HG03103 (cell line): ENCODE results near the gene GK.
"Not testable (repeated sequence)": the region's sequence is repeated elsewhere in the genome, so short reads cannot be mapped to it uniquely, and the experiment has no call there.

Experiments used
- ATAC-seq: cut with Tn5 transposase; IDR thresholded peaks from one replicate; pipeline ENCODE4 v1.9.1; 2021; ENCODE audit warnings: low read depth; ENCODE audit not compliant: unreplicated experiment

GK gene

DNA sequence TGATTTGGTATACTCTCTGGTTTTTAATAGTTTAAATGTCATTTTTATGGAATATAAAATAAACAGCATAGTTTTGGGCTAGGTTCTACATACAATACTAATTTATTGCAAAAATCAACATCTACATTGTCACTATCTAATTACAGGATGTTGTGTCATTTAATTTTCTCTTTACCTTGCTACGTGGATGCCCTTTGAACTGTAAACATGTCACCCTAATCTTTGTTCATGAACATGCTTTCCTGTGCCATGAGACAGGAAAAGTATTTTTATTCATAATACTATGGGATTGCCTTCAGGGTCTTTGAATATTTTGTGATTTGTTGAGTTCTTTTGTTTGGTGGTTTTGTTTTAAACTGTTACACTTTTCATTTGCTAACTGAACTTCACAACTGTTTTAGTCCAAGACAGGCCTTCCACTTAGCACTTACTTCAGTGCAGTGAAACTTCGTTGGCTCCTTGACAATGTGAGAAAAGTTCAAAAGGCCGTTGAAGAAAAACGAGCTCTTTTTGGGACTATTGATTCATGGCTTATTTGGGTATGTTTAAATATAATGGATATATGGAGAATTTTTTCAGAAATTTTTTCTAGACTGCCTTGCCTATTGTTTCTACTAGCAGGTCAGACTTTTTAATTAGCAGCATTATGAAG lies 40.9 kb downstream of the GK start:
- no peak for ATAC-seq

DNA sequence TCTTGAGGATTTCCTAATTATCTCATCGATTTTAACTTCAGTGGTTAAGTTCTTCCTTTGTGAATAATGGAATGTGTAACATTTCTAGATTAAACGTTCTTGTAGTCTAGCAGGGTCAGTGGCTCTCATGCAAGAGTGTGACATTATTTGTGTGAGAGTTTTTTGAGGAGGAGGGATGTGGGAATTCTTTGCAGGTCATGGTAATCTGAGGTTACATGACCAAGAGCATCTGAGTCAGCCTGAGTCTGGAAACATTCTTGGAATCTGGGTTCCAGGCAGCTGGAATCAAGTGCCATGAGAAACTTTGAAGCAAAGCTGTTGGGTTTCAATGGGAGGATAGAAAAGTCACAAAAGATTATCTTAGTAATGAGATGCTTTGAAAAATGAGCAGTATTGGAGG lies 49.5 kb downstream of the GK start:
- ATAC-seq = no peak

- no peak for ATAC-seq
These were observed 53.1 kb downstream of the GK start for GRCh38 chrX:30706216-30706775.

- no peak for ATAC-seq
These were observed 59.0 kb downstream of the GK start for GRCh38 chrX:30712214-30712613.

GRCh38 chrX:30713061-30713525 lies 59.9 kb downstream of the GK start:
- peak; percentile 97 for ATAC-seq

DNA sequence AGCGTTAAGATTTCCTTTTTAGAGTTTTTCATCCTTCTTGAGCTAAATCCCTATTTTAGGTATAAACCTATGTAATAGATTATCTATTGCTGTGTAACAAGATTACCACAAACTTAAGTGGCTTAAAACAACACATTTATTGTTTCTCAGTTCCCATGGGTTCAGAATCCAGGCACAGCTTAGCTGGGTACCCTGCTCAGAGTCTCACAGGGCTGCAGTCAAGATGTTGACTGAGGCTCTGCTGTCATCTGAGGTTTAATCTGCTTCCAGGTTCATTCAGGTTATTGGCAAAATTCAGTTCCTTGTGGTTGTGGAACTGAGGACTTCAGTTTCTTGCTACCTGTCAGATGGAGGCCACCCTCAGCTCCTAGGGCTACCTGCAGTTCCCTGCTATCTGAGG lies 60.9 kb downstream of the GK start:
- no peak for ATAC-seq

GRCh38 chrX:30715976-30716375 lies 62.8 kb downstream of the GK start:
- no peak for ATAC-seq

DNA sequence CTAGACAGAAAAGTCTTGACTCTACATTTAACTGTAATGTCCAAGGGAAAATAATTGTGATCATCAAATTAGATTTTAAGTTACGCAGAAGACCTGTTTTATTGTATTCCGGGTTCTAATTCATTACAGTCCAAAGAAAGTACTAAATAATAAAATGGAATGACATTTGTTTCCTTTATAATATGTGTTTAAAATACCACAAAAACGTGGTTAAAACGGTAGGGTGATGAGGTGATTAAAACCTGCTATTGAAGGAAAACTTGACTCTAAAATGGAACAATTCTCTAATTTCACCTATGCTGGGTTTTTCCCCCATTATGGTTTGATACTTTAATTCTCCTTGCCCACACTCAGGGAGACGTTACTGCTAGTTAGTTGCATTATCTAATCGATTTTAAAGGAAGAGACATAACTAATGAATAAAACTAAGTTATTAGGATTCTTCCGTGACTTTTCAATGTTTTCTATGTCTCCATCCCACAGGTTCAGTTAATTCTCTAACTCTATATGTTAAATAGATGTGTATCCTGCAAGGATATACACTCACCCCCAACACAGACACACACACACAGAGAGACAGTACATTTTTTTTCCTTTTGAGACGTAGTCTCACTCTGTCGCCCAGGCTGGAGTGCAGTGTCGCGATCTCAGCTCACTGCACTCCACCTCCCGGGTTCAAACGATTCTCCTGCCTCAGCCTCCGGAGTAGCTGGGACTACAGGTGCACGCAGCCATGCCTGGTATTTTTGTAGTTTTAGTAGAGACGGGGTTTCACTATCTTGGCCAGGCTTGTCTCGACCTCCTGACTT lies 80.8 kb downstream of the GK start:
- ATAC-seq = no peak

DNA sequence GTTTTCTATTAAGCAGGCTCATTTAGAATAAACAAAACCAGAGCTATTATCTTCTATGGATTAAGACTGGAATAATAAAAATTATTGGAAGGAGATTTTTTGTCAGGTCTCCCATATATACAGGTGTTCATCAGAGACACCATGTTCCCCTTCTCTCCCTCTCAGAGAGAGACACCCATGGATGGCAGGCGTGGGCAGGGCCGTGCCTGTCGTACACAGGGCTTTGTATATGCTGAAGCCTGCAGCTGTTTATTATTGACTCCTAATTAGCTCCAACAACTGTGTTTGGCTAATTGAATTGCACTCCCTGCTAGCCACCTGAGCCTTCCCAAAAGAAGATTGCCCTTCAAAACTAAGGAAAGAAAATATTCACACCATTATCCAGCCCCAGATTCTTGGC lies 81.6 kb downstream of the GK start:
- ATAC-seq = no peak

GRCh38 chrX:30735839-30736238 lies 82.6 kb downstream of the GK start:
- peak; percentile 97 for ATAC-seq

GRCh38 chrX:30741545-30741944 lies 88.3 kb downstream of the GK start:
- no peak for ATAC-seq

GRCh38 chrX:30748342-30748960 lies 95.2 kb downstream of the GK start:
- no peak for ATAC-seq

- ATAC-seq = no peak
These were observed 98.3 kb downstream of the GK start for GRCh38 chrX:30751497-30751896.

DNA sequence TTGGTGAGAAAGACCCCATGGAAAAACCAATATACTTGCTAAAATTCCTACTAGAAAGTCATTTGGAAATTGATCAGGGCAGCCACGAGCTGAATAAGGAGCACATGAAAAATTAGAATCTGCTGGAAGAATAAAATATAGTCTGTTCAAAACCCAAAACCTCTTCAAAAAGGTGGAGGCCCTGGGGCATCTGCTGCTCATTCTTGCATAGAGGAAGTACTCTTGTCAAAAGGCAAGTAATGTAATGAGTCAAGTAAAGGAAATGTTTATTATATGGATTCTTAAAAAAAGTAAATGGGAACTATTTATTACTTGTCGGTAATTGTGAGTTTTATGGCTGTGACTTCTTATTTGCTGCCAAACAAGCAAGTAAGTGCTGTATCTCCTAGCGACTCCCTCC lies 109.5 kb downstream of the GK start:
- no peak for ATAC-seq

DNA sequence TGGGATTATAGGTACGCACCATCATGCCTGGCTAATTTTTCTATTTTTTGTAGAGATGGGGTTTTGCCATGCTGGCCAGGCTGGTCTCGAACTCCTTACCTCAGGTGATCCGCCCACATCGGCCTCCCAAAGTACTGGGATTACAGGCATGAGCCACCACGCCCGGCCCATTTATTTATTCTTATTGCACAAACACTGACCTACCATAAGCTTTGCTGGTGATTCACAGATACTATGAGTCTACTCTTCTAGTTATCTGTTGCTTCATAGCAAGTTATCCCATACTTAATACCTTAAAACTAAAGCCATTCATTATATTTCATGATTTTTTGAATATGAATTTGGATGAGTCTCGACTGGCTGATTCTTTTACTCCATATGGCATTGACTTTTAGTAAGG lies 120.5 kb downstream of the GK start:
- not testable (repeated sequence) for ATAC-seq

DNA sequence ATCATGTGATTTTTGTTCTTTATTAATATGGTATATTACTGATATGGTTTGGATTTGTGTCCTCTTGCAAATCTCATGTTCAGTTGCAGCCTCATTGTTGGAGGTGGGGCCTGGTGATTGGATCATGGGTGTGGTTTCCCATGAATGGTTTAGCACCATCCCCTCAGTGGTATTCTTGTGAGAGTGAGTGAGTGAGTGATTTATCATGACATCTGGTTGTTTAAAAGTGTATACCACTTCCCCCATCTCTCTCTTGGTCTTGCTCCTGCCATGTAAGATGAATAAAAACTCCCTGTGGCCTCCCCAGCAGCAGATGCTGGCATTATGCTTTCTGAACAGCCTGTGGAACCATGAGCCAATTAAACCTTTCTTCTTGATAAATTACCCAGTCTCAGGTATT lies 124.4 kb downstream of the GK start:
- no peak for ATAC-seq

DNA sequence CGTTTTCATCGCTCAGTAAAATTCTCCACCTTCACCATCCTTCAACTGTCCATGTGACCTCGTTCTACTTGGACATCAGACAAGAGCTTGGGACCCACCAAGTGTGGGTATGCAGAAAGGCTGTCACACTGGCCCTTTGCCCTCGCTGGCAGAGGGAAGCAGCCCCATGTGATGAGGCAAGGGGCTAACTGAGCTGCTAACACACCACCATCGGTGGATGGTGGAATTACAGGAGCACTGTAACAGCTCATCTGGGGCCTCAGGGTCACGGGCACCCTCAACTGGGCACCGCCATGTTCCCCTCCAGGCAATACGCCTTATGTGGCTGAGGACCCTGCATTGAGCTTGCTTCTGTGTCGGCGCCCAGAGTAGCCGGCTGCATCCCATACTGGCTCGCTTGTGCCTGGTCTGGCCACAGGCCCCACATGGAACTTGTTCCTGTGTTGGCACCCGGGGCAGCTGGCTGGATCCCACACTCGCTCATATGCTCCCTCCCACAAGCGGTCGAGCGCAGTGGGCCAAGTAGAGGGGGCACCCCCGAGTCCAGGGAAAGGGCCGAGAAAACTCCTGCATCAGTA lies 126.3 kb downstream of the GK start:
- ATAC-seq = no peak
